Right hindlimb (tissue), 1 donor: ENCODE data around the gene SYAP1.
"Not testable (repeated sequence)": the region's sequence is repeated elsewhere in the genome, so short reads cannot be mapped to it uniquely, and the experiment has no call there.

Source experiments
- DNase-seq: peaks from one replicate; pipeline ENCODE4 v3.0.0-alpha.2; 2018

Gene SYAP1

GRCh38 chrX:16783452-16783851 lies 64.0 kb downstream of the SYAP1 start:
- DNase-seq, result no peak

GRCh38 chrX:16784440-16784839 lies 65.0 kb downstream of the SYAP1 start:
- DNase-seq, result not testable (repeated sequence)

DNA sequence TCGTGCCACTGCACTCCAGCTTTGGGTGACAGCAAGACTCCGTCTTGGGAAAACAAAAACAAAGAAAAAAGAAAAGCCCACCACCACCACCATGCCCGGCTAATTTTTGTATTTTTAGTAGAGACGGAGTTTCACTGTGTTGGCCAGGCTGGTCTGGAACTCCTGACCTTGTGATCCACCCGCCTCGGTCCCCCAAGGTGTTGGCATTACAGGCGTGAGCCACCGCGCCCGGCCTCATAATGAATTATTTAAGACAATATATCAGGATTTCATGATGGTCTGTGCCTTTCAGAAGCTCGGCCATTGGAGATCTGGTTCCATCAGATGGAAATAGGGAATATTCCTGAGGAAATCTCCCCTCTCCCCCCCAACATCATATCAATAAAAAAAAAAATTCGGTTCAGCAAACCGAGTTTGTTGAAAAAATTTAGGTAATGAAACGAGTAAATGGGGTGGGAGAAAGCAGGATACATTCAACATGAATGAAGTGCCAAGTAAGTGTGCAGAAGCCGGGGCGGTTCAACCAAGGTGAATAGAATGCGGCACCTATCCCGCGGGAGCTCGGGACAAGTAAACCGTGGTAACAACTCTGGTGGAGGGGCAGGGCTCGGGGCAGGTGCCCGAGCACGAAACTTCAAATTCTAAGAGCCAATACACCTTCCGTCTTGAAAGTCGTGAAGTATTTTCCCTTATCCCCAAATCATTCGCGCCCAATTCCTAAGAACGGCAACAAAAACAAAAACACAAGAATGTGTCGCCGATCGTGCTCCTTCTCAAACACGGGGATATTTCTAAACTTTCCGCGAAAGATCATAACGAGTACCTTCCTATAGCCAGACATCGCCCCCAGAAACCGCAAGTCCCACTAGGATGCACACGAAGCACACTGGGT lies 66.1 kb downstream of the SYAP1 start:
- DNase-seq, result no peak

DNA sequence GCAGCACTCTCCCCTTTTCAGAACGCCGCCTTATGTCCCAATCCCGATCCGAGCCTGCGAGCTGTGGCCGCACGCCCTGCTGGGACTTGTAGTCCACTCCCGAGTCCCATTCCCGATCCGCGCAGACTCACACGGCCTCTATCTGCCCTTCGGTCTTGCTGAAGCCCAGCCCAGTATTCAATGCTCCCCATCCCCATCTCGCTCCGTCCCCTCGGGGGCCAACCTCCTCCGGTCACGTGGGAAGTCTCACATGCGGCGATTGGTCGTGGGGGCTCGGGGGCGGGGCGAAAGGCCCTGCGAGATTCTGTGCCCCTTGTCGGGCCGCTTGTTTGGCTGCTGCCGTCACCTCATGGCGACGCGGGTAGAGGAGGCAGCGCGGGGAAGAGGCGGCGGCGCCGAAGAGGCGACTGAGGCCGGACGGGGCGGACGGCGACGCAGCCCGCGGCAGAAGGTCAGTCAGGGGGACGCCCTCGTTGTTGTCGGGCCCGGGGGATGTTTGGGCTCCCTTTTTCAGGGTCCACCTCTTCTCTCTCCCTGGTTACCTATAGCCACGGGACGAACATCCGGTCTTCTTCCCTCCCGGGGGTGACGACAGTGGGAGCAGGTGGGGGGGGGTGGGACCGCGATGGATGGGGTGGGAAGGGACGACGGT lies 66.9 kb downstream of the SYAP1 start, which contains the start of gene TXLNG:
TXLNG (plus strand) TSS at position 328 of the 652 bp plus-strand sequence; CDS start at position 350, 22 bp downstream.
- peak; percentile 98 for DNase-seq

GRCh38 chrX:16786791-16787735 lies 67.7 kb downstream of the SYAP1 start:
- DNase-seq, result peak; percentile 18

- DNase-seq, result no peak
Observed at GRCh38 chrX:16788477-16788876, 69.1 kb downstream of the SYAP1 start.

DNA sequence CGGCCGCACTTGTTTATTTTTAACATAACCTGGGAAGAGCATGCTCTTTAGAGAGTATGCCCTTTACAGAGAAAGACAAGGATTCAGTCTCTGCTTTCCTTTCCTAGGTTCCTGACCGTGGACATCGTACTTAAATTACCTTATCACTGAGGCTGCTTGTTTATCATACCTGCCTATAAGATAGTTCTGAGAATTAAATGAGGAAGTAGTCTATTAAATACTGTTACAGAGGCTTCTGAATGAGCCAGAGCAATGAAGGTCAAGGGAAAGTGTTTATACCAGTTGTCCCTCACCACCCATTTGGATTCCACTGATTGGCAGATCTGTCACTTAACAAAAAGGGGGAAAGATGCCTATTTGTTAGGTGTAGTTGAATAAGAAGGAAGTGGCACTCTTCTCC lies 76.9 kb downstream of the SYAP1 start:
- DNase-seq, result no peak

GRCh38 chrX:16797358-16797757 lies 77.9 kb downstream of the SYAP1 start:
- peak; percentile 20 for DNase-seq

DNA sequence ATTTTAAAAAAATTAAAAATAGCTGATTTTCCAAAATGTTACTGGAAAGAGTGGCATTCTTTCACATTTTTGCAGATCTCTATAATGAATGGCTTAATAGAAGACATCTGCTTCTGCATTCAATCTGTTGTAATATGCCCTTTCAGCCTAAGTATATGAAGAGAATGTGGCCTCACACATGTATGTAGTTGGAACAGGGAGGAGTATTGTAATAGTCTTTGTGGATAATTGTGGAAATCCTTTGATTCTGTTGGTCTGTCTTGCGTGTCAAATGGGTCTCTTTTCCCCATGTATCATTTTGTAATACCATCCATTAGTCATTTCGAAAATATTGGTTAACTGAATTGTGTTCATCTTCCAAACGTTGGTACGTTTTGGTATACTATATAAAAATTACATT lies 78.4 kb downstream of the SYAP1 start:
- DNase-seq, result no peak

- no peak for DNase-seq
Observed at GRCh38 chrX:16804923-16805464, 85.6 kb downstream of the SYAP1 start.

DNA sequence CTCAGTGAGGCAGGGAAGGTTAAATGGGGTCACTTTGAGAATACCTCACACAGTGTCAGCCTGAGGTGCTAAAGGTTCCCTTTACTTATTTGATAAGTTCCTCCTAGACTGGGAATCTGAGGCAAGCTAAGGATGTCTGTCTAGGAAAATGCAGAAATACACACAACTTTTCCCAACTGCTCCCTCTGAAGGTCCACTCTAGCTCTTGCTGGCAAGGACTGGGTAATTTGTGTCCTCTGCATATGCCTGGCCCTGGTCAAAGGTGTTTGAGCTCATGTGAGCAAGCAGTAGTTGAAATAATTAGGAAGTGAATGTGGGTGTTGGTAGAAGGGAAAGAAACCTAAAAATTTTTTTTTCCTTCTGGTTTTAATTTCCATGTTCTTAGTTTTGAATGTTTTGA lies 88.1 kb downstream of the SYAP1 start:
- DNase-seq, result no peak

GRCh38 chrX:16807976-16808542 lies 88.6 kb downstream of the SYAP1 start:
- DNase-seq, result no peak

- no peak for DNase-seq
Observed at GRCh38 chrX:16814597-16814996, 95.2 kb downstream of the SYAP1 start.
